HL-60 (cell line): ENCODE data around the gene MPRIP.

Experiments used
- CTCF ChIP-seq: IDR thresholded peaks from one replicate; pipeline ENCODE4 v1.5.1; 2011; ENCODE audit warnings: low read length, control low read depth, inconsistent platforms; ENCODE audit not compliant: insufficient read depth
- GABPA ChIP-seq: IDR thresholded peaks from 2 replicates; pipeline ENCODE4 v1.6.1; 2012; ENCODE audit warnings: low read depth
- POLR2AphosphoS5 ChIP-seq: IDR thresholded peaks from 2 replicates; pipeline ENCODE4 v1.6.1; 2012; ENCODE audit warnings: low read depth
- SPI1 ChIP-seq: IDR thresholded peaks from 2 replicates; pipeline ENCODE4 v1.6.1; 2012; ENCODE audit warnings: low read depth, mild to moderate bottlenecking, borderline replicate concordance
- TF ChIP-seq, protein P1 (sequence below): IDR thresholded peaks from 2 replicates; pipeline ENCODE4 v1.6.1; 2012; ENCODE audit warnings: low read depth; ENCODE audit not compliant: insufficient replicate concordance

- TF ChIP-seq CTCF (no peak), POLR2AphosphoS5 (no peak), SPI1 (no peak), GABPA (no peak)
- TF ChIP-seq, protein P1, sequence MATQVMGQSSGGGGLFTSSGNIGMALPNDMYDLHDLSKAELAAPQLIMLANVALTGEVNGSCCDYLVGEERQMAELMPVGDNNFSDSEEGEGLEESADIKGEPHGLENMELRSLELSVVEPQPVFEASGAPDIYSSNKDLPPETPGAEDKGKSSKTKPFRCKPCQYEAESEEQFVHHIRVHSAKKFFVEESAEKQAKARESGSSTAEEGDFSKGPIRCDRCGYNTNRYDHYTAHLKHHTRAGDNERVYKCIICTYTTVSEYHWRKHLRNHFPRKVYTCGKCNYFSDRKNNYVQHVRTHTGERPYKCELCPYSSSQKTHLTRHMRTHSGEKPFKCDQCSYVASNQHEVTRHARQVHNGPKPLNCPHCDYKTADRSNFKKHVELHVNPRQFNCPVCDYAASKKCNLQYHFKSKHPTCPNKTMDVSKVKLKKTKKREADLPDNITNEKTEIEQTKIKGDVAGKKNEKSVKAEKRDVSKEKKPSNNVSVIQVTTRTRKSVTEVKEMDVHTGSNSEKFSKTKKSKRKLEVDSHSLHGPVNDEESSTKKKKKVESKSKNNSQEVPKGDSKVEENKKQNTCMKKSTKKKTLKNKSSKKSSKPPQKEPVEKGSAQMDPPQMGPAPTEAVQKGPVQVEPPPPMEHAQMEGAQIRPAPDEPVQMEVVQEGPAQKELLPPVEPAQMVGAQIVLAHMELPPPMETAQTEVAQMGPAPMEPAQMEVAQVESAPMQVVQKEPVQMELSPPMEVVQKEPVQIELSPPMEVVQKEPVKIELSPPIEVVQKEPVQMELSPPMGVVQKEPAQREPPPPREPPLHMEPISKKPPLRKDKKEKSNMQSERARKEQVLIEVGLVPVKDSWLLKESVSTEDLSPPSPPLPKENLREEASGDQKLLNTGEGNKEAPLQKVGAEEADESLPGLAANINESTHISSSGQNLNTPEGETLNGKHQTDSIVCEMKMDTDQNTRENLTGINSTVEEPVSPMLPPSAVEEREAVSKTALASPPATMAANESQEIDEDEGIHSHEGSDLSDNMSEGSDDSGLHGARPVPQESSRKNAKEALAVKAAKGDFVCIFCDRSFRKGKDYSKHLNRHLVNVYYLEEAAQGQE, result no peak
Observed at GRCh38 chr17:17078832-17079231, 36.6 kb downstream of the MPRIP start.
